ENCODE results near the gene CMTM1.

The CMTM1 gene

GRCh38 chr16:66619534-66620428 lies 53.5 kb downstream of the CMTM1 start:
- no peak for DNase-seq
- H3K36me3 ChIP-seq (ENCODE audit: insufficient read depth, low read length): no peaks in the 10 kb centered on the region

GRCh38 chr16:66620429-66620795 lies 54.2 kb downstream of the CMTM1 start:
- Histone ChIP-seq H3K27ac (ENCODE audit: low read length) (no peak overlapping the region), H3K9ac (ENCODE audit: low read depth, low read length) (no peak overlapping the region), H3K9me3 (ENCODE audit: insufficient read depth, low read length, severe bottlenecking) (no peaks in the 10 kb centered on the region), H3K79me2 (ENCODE audit: insufficient read depth, low read length) (no peaks in the 10 kb centered on the region), H3K4me1 (ENCODE audit: insufficient read depth, low read length) (peaks cover 10% of the 10 kb centered on the region; the same call in 1 of the 2 replicates), H3K4me3 (ENCODE audit: low read depth in 1 of 2, low read length in 2 of 2) (no peak overlapping the region), H3K36me3 (ENCODE audit: insufficient read depth, low read length) (no peaks in the 10 kb centered on the region), H3K4me2 (ENCODE audit: insufficient read depth, low read length) (no peak overlapping the region), H2AFZ (ENCODE audit: low read depth, low read length) (no peak overlapping the region), H4K20me1 (ENCODE audit: insufficient read depth, low read length) (no peaks in the 10 kb centered on the region), H3K27me3 (ENCODE audit: insufficient read depth, low read length, poor library complexity) (no peaks in the 10 kb centered on the region)
- ATAC-seq (ENCODE audit: insufficient read depth, low read depth) (no peak), DNase-seq (no peak)
- TF ChIP-seq CTCF (IDR thresholded peaks at IDR 0.05; ENCODE audit: borderline replicate concordance, extremely low read depth, low read length, poor library complexity, severe bottlenecking) (no peak), EZH2 (IDR thresholded peaks at IDR 0.05; ENCODE audit: borderline replicate concordance, low read depth, low read length, severe bottlenecking) (no peak)

More at GRCh38 chr16:66619534-66620428, 53.5 kb downstream of the CMTM1 start:
- H2AFZ ChIP-seq (ENCODE audit: low read depth, low read length): no peak overlapping the region
- no peaks in the 10 kb centered on the region for H4K20me1 ChIP-seq (ENCODE audit: insufficient read depth, low read length)
- H3K4me3 ChIP-seq (ENCODE audit: low read depth in 1 of 2, low read length in 2 of 2): no peak overlapping the region
- peak; percentile 43; the same call in 2 of the 3 replicates for ATAC-seq (ENCODE audit: insufficient read depth, low read depth)
- TF ChIP-seq EZH2 (IDR thresholded peaks at IDR 0.05; ENCODE audit: borderline replicate concordance, low read depth, low read length, severe bottlenecking): no peak
- TF ChIP-seq CTCF (IDR thresholded peaks at IDR 0.05; ENCODE audit: borderline replicate concordance, extremely low read depth, low read length, poor library complexity, severe bottlenecking): no peak
- H3K27ac ChIP-seq (ENCODE audit: low read length): no peak overlapping the region
- H3K9me3 ChIP-seq (ENCODE audit: insufficient read depth, low read length, severe bottlenecking): no peaks in the 10 kb centered on the region
- H3K79me2 ChIP-seq (ENCODE audit: insufficient read depth, low read length): no peaks in the 10 kb centered on the region
- peaks cover 10% of the 10 kb centered on the region; the same call in 1 of the 2 replicates for H3K4me1 ChIP-seq (ENCODE audit: insufficient read depth, low read length)
- H3K27me3 ChIP-seq (ENCODE audit: insufficient read depth, low read length, poor library complexity): no peaks in the 10 kb centered on the region
- no peak overlapping the region for H3K4me2 ChIP-seq (ENCODE audit: insufficient read depth, low read length)
- H3K9ac ChIP-seq (ENCODE audit: low read depth, low read length): no peak overlapping the region

GRCh38 chr16:66621973-66622372 lies 55.7 kb downstream of the CMTM1 start:
- no peak overlapping the region for H3K27ac ChIP-seq (ENCODE audit: low read length)
- no peaks in the 10 kb centered on the region for H3K79me2 ChIP-seq (ENCODE audit: insufficient read depth, low read length)
- no peak for DNase-seq
- H3K27me3 ChIP-seq (ENCODE audit: insufficient read depth, low read length, poor library complexity): no peaks in the 10 kb centered on the region
- no peaks in the 10 kb centered on the region for H3K36me3 ChIP-seq (ENCODE audit: insufficient read depth, low read length)
- no peaks in the 10 kb centered on the region for H3K9me3 ChIP-seq (ENCODE audit: insufficient read depth, low read length, severe bottlenecking)
- no peak for ATAC-seq (ENCODE audit: insufficient read depth, low read depth)
- no peak overlapping the region for H3K4me3 ChIP-seq (ENCODE audit: low read depth in 1 of 2, low read length in 2 of 2)
- TF ChIP-seq EZH2 (IDR thresholded peaks at IDR 0.05; ENCODE audit: borderline replicate concordance, low read depth, low read length, severe bottlenecking): no peak
- no peak for TF ChIP-seq CTCF (IDR thresholded peaks at IDR 0.05; ENCODE audit: borderline replicate concordance, extremely low read depth, low read length, poor library complexity, severe bottlenecking)
- no peak overlapping the region for H3K4me2 ChIP-seq (ENCODE audit: insufficient read depth, low read length)
- H3K9ac ChIP-seq (ENCODE audit: low read depth, low read length): no peak overlapping the region
- no peak overlapping the region for H2AFZ ChIP-seq (ENCODE audit: low read depth, low read length)
- peaks cover 10% of the 10 kb centered on the region; the same call in 1 of the 2 replicates for H3K4me1 ChIP-seq (ENCODE audit: insufficient read depth, low read length)
- no peaks in the 10 kb centered on the region for H4K20me1 ChIP-seq (ENCODE audit: insufficient read depth, low read length)

Data from DND-41 (cell line).